ENCODE measurements around the gene PAF1.
"Not testable (repeated sequence)": the region's sequence is repeated elsewhere in the genome, so short reads cannot be mapped to it uniquely, and the experiment has no call there.

PAF1 gene

GRCh38 chr19:39350156-39350555 lies 40.8 kb downstream of the PAF1 start:
- no peak for DNase-seq

GRCh38 chr19:39349326-39349725 lies 41.6 kb downstream of the PAF1 start:
- no peak for DNase-seq

- DNase-seq: no peak
Observed at GRCh38 chr19:39347332-39348164, 43.4 kb downstream of the PAF1 start.

GRCh38 chr19:39345956-39346355 lies 45.0 kb downstream of the PAF1 start:
- no peak for DNase-seq

- DNase-seq: no peak
Observed at GRCh38 chr19:39342647-39343305, 48.1 kb downstream of the PAF1 start.

GRCh38 chr19:39341719-39342604 lies 48.9 kb downstream of the PAF1 start, which contains the start of gene SAMD4B:
Gene SAMD4B, plus strand, starts transcription at chr19:39342421. Its CDS starts 14,473 bp downstream, at chr19:39356894.
- peak; percentile 99 for DNase-seq

GRCh38 chr19:39341129-39341718 lies 49.7 kb downstream of the PAF1 start:
- no peak for DNase-seq

- DNase-seq: not testable (repeated sequence)
Observed at GRCh38 chr19:39340156-39340555, 50.8 kb downstream of the PAF1 start.

- no peak for DNase-seq
Observed at GRCh38 chr19:39339674-39340073, 51.2 kb downstream of the PAF1 start.

GRCh38 chr19:39336483-39336882 lies 54.4 kb downstream of the PAF1 start:
- DNase-seq: no peak
